Panc1 (cell line): ENCODE measurements around the gene LLGL1. TPM values are rescaled to one million over a fixed set of nuclear protein-coding genes. Genes with fewer than 3 reads are reported as not detected.

Experiments
- ATAC-seq: fragments of 200-7000 bp; cut with Tn5 transposase; 2 replicates; pipeline ENCODE4 v1.9.1; 2020; ENCODE audit warnings: mild to moderate bottlenecking, moderate library complexity
- BruUV-seq: library from RNA; stranded (reverse); fragments of 400-500 nt; replicated peaks from 2 replicates; lab custom pipeline; 2021; lab: Mats Ljungman, UMichigan
- CTCF ChIA-PET: fragments of 300-600 bp; sonication (Branson Sonifier 250); formaldehyde crosslinking; loops from one replicate; lab custom pipeline; 2022; ENCODE audit warnings: antibody characterized with exemption; lab: Charles Lee
- POLR2A ChIA-PET: fragments of 300-600 bp; sonication (Branson Sonifier 250); formaldehyde crosslinking; loops from one replicate; lab custom pipeline; 2022; ENCODE audit warnings: antibody characterized with exemption; lab: Charles Lee
- DNase-seq: peaks from one replicate; pipeline ENCODE4 v3.0.0-alpha.2; 2010; ENCODE audit warnings: low read depth, low spot score
- H3K27ac ChIP-seq: 2 replicates; pipeline ENCODE4 v1.5.1; 2011; ENCODE audit warnings: mild to moderate bottlenecking, low read length, inconsistent platforms
- H3K27me3 ChIP-seq: fragments of 200-500 bp; sonication (Bioruptor generic); 2 replicates; pipeline ENCODE4 v1.6.0; 2014; ENCODE audit warnings: low read length, inconsistent platforms; ENCODE audit not compliant: control insufficient read depth, insufficient read depth
- H3K36me3 ChIP-seq: fragments of 200-500 bp; sonication (Bioruptor generic); 2 replicates; pipeline ENCODE4 v1.5.1; 2014; ENCODE audit warnings: inconsistent platforms, mild to moderate bottlenecking, low read length, moderate library complexity; ENCODE audit not compliant: control insufficient read depth, insufficient read depth
- H3K4me1 ChIP-seq: 2 replicates; pipeline ENCODE4 v1.5.1; 2011; ENCODE audit warnings: inconsistent platforms, mild to moderate bottlenecking, low read length, moderate library complexity; ENCODE audit not compliant: control insufficient read depth, insufficient read depth
- H3K4me3 ChIP-seq, 2 experiments: 2 replicates each; pipeline ENCODE4 v1.5.1; 2011 to 2012; ENCODE audit warnings: low read depth in 2 of 2, low read length in 2 of 2, mild to moderate bottlenecking in 2 of 2, inconsistent platforms in 1 of 2, moderate library complexity in 1 of 2
- H3K9me3 ChIP-seq: fragments of 200-500 bp; sonication (Bioruptor generic); 2 replicates; pipeline ENCODE4 v1.5.1; 2014; ENCODE audit warnings: low read depth, mild to moderate bottlenecking, inconsistent platforms, low read length, moderate library complexity; ENCODE audit not compliant: control insufficient read depth, insufficient read depth
- POLR2AphosphoS5 ChIP-seq: IDR thresholded peaks from 2 replicates; pipeline ENCODE4 v1.6.1; 2012; ENCODE audit warnings: mild to moderate bottlenecking, low read depth, low read length, moderate library complexity
- SIN3A ChIP-seq: IDR thresholded peaks from 2 replicates; pipeline ENCODE4 v1.6.1; 2012; ENCODE audit warnings: low read depth, mild to moderate bottlenecking, low read length, moderate library complexity, borderline replicate concordance; ENCODE audit not compliant: insufficient read depth
- TCF7L2 ChIP-seq: IDR thresholded peaks from 2 replicates; pipeline ENCODE4 v1.6.1; 2011; ENCODE audit warnings: mild to moderate bottlenecking, low read depth, low read length, inconsistent platforms
- in situ Hi-C: cut with HindIII; loops from 2 replicates; pipeline ENCODE4 v1.10.0; 2016; ENCODE audit warnings: low sequenced_read_pairs, low pct_unique_long_range_greater_than_20kb
- intact Hi-C: fragments of 100-400 bp; cut with micrococcal nuclease; formaldehyde crosslinking; loops from one replicate; pipeline ENCODE4 v1.10.0; 2022; ENCODE audit not compliant: unreplicated experiment
- total RNA-seq: library from RNA; stranded (reverse); gene quantifications from one replicate; pipeline ENCODE4 v1.2.1, GENCODE V29; 2021; ENCODE audit not compliant: unreplicated experiment
- TF ChIP-seq, protein P1 (sequence below): fragments of 450-650 bp; IDR thresholded peaks from 2 replicates; pipeline ENCODE4 v1.5.1; 2017; ENCODE audit warnings: mild to moderate bottlenecking
- TF ChIP-seq, protein P2 (sequence below), 2 experiments: IDR thresholded peaks; 2 replicates each; pipeline ENCODE4 v1.6.1; 2011 to 2012; ENCODE audit warnings: low read depth in 2 of 2, control low read depth in 1 of 2, low read length in 1 of 2, mild to moderate bottlenecking in 1 of 2, moderate library complexity in 1 of 2; ENCODE audit not compliant: insufficient read depth in 1 of 2

The LLGL1 gene
- total RNA-seq, 1 experiment from 2014 or later: 18.4 TPM

DNA sequence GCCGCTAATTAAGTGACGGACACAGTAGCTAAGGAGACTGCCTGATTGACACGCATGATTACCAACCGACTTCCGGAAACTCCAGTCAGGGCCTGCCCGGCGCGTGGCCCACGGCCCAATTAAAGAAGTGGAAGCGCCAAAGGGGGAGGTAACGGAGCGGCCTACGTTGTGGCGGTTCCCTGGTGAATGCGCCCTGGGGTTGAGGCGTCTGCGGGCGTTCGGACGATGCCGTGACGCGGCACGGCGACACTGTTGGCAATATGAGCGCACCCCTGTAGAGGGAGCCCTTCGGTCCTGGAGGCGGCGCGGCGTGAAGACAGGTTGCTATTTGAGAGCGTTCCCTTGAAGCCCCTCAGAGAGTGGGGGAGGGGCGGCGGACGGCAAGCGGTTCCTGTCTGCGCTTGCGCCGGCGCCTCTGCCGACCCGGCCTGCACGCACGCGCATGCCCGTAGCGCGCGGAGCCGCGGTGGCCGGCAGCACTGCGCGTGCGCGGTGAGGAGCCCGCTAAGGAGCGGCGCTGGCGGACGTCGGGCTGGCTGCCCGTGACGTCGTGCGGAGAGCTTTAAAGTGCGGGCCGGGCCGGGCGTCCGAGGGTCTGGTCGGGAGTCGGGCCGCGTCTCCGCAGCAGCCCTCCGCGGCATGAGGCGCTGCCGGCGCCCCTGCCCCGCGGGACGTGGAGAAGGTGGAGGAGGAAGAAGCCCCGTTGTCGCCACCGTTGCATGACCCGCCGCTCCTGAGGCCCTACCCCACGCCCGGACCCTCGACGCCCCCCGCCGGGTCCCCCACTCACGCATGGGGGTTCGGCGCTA, 41.9 kb upstream of the LLGL1 start, which contains the start of gene ALKBH5:
Gene ALKBH5 (plus strand): TSS at position 495 of the 809 bp plus-strand sequence. CDS start 416 bp downstream, outside the sequence.
- no TSS peak for BruUV-seq
- ChIA-PET POLR2A (interaction anchor here (0.6 kb wide), 1 partner anchor 125 kb away, joined by 3 read pairs; no protein-coding TSS in a partner anchor), CTCF (no interaction called here)
- H3K4me3 ChIP-seq: peak within 1 kb of the TSS; percentile 56 to 84
- H3K27me3 ChIP-seq: no peaks in the 10 kb centered on the region
- DNase-seq: peak; percentile 98
- peaks cover 2% of the 10 kb centered on the region; the same call in 1 of the 2 replicates for H3K36me3 ChIP-seq
- H3K9me3 ChIP-seq: no peaks in the 10 kb centered on the region
- TF ChIP-seq, protein P1, sequence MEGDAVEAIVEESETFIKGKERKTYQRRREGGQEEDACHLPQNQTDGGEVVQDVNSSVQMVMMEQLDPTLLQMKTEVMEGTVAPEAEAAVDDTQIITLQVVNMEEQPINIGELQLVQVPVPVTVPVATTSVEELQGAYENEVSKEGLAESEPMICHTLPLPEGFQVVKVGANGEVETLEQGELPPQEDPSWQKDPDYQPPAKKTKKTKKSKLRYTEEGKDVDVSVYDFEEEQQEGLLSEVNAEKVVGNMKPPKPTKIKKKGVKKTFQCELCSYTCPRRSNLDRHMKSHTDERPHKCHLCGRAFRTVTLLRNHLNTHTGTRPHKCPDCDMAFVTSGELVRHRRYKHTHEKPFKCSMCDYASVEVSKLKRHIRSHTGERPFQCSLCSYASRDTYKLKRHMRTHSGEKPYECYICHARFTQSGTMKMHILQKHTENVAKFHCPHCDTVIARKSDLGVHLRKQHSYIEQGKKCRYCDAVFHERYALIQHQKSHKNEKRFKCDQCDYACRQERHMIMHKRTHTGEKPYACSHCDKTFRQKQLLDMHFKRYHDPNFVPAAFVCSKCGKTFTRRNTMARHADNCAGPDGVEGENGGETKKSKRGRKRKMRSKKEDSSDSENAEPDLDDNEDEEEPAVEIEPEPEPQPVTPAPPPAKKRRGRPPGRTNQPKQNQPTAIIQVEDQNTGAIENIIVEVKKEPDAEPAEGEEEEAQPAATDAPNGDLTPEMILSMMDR: no peak
- TF ChIP-seq POLR2AphosphoS5 (no peak; the same call in none of the 2 replicates), TCF7L2 (peak; percentile 61), SIN3A (peak; percentile 20; the same call in 1 of the 2 replicates)
- TF ChIP-seq, protein P2, sequence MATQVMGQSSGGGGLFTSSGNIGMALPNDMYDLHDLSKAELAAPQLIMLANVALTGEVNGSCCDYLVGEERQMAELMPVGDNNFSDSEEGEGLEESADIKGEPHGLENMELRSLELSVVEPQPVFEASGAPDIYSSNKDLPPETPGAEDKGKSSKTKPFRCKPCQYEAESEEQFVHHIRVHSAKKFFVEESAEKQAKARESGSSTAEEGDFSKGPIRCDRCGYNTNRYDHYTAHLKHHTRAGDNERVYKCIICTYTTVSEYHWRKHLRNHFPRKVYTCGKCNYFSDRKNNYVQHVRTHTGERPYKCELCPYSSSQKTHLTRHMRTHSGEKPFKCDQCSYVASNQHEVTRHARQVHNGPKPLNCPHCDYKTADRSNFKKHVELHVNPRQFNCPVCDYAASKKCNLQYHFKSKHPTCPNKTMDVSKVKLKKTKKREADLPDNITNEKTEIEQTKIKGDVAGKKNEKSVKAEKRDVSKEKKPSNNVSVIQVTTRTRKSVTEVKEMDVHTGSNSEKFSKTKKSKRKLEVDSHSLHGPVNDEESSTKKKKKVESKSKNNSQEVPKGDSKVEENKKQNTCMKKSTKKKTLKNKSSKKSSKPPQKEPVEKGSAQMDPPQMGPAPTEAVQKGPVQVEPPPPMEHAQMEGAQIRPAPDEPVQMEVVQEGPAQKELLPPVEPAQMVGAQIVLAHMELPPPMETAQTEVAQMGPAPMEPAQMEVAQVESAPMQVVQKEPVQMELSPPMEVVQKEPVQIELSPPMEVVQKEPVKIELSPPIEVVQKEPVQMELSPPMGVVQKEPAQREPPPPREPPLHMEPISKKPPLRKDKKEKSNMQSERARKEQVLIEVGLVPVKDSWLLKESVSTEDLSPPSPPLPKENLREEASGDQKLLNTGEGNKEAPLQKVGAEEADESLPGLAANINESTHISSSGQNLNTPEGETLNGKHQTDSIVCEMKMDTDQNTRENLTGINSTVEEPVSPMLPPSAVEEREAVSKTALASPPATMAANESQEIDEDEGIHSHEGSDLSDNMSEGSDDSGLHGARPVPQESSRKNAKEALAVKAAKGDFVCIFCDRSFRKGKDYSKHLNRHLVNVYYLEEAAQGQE (IDR thresholded peaks at IDR 0.05; ENCODE audit: insufficient read depth in 1 of 2, low read depth in 2 of 2, low read length in 1 of 2): 0 out of 4 replicates have a peak, but pooled peaks of 1 of the 2 experiments have one; percentile 13
- in situ Hi-C loops (no loop called here), intact Hi-C loops (no loop called here)
- peak within 1 kb of the TSS; percentile 86 for H3K27ac ChIP-seq
- peak; percentile 95 for ATAC-seq
- peaks cover 31% of the 10 kb centered on the region for H3K4me1 ChIP-seq

DNA sequence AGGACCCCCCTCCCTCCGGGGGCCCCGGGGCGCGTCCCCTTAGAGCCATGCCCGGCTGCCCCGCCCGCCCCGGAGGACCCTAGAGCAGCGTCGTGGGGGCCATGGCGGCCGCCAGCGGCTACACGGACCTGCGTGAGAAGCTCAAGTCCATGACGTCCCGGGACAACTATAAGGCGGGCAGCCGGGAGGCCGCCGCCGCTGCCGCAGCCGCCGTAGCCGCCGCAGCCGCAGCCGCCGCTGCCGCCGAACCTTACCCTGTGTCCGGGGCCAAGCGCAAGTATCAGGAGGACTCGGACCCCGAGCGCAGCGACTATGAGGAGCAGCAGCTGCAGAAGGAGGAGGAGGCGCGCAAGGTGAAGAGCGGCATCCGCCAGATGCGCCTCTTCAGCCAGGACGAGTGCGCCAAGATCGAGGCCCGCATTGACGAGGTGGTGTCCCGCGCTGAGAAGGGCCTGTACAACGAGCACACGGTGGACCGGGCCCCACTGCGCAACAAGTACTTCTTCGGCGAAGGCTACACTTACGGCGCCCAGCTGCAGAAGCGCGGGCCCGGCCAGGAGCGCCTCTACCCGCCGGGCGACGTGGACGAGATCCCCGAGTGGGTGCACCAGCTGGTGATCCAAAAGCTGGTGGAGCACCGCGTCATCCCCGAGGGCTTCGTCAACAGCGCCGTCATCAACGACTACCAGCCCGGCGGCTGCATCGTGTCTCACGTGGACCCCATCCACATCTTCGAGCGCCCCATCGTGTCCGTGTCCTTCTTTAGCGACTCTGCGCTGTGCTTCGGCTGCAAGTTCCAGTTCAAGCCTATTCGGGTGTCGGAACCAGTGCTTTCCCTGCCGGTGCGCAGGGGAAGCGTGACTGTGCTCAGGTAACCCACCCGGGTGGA, 41.0 kb upstream of the LLGL1 start:
- Histone ChIP-seq H3K27me3 (no peaks in the 10 kb centered on the region), H3K4me3 (peak overlapping the region; percentile 56 to 84), H3K36me3 (peaks cover 2% of the 10 kb centered on the region; the same call in 1 of the 2 replicates), H3K27ac (peak overlapping the region; percentile 58), H3K4me1 (peaks cover 32% of the 10 kb centered on the region), H3K9me3 (no peaks in the 10 kb centered on the region)
- TF ChIP-seq POLR2AphosphoS5: no peak
- TF ChIP-seq, protein P2 (IDR thresholded peaks at IDR 0.05; ENCODE audit: insufficient read depth in 1 of 2, low read depth in 2 of 2, low read length in 1 of 2): no peak
- peak; percentile 0; the same call in 1 of the 2 replicates for TF ChIP-seq SIN3A
- TF ChIP-seq TCF7L2: no peak
- TF ChIP-seq, protein P1: no peak
- CTCF ChIA-PET: no interaction called here
- in situ Hi-C loops: no loop called here
- no peak for DNase-seq
- POLR2A ChIA-PET: no interaction called here
- intact Hi-C loops: no loop called here
- no TSS peak for BruUV-seq
- no peak for ATAC-seq
